ENCODE measurements around the gene GMPR2.

- TF ChIP-seq, protein P1, sequence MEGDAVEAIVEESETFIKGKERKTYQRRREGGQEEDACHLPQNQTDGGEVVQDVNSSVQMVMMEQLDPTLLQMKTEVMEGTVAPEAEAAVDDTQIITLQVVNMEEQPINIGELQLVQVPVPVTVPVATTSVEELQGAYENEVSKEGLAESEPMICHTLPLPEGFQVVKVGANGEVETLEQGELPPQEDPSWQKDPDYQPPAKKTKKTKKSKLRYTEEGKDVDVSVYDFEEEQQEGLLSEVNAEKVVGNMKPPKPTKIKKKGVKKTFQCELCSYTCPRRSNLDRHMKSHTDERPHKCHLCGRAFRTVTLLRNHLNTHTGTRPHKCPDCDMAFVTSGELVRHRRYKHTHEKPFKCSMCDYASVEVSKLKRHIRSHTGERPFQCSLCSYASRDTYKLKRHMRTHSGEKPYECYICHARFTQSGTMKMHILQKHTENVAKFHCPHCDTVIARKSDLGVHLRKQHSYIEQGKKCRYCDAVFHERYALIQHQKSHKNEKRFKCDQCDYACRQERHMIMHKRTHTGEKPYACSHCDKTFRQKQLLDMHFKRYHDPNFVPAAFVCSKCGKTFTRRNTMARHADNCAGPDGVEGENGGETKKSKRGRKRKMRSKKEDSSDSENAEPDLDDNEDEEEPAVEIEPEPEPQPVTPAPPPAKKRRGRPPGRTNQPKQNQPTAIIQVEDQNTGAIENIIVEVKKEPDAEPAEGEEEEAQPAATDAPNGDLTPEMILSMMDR (conservative IDR thresholded peaks at IDR 0.05; ENCODE audit: low read depth in 2 of 2): no peak
- TF ChIP-seq EZH2 (IDR thresholded peaks at IDR 0.05; ENCODE audit: low read depth, unreplicated experiment): no peak
- no peak for TF ChIP-seq POLR2AphosphoS5 (IDR thresholded peaks at IDR 0.05; ENCODE audit: low read depth)
- TF ChIP-seq, protein P2, sequence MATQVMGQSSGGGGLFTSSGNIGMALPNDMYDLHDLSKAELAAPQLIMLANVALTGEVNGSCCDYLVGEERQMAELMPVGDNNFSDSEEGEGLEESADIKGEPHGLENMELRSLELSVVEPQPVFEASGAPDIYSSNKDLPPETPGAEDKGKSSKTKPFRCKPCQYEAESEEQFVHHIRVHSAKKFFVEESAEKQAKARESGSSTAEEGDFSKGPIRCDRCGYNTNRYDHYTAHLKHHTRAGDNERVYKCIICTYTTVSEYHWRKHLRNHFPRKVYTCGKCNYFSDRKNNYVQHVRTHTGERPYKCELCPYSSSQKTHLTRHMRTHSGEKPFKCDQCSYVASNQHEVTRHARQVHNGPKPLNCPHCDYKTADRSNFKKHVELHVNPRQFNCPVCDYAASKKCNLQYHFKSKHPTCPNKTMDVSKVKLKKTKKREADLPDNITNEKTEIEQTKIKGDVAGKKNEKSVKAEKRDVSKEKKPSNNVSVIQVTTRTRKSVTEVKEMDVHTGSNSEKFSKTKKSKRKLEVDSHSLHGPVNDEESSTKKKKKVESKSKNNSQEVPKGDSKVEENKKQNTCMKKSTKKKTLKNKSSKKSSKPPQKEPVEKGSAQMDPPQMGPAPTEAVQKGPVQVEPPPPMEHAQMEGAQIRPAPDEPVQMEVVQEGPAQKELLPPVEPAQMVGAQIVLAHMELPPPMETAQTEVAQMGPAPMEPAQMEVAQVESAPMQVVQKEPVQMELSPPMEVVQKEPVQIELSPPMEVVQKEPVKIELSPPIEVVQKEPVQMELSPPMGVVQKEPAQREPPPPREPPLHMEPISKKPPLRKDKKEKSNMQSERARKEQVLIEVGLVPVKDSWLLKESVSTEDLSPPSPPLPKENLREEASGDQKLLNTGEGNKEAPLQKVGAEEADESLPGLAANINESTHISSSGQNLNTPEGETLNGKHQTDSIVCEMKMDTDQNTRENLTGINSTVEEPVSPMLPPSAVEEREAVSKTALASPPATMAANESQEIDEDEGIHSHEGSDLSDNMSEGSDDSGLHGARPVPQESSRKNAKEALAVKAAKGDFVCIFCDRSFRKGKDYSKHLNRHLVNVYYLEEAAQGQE (IDR thresholded peaks at IDR 0.05; ENCODE audit: unreplicated experiment): no peak
- TF ChIP-seq EZH2phosphoT487 (IDR thresholded peaks at IDR 0.05; ENCODE audit: unreplicated experiment): no peak
- TF ChIP-seq STAT1 (IDR thresholded peaks at IDR 0.05; ENCODE audit: unreplicated experiment): no peak
- no peak for TF ChIP-seq ZNF114 (CRISPR knock-in tag; IDR thresholded peaks at IDR 0.05)
- TF ChIP-seq NANOG (IDR thresholded peaks at IDR 0.05; ENCODE audit: borderline replicate concordance): no peak
- no peak for TF ChIP-seq CREB1 (CRISPR knock-in tag; IDR thresholded peaks at IDR 0.05; ENCODE audit: low read depth)
- TF ChIP-seq ETS1 (IDR thresholded peaks at IDR 0.05): no peak
- TF ChIP-seq, protein P3, sequence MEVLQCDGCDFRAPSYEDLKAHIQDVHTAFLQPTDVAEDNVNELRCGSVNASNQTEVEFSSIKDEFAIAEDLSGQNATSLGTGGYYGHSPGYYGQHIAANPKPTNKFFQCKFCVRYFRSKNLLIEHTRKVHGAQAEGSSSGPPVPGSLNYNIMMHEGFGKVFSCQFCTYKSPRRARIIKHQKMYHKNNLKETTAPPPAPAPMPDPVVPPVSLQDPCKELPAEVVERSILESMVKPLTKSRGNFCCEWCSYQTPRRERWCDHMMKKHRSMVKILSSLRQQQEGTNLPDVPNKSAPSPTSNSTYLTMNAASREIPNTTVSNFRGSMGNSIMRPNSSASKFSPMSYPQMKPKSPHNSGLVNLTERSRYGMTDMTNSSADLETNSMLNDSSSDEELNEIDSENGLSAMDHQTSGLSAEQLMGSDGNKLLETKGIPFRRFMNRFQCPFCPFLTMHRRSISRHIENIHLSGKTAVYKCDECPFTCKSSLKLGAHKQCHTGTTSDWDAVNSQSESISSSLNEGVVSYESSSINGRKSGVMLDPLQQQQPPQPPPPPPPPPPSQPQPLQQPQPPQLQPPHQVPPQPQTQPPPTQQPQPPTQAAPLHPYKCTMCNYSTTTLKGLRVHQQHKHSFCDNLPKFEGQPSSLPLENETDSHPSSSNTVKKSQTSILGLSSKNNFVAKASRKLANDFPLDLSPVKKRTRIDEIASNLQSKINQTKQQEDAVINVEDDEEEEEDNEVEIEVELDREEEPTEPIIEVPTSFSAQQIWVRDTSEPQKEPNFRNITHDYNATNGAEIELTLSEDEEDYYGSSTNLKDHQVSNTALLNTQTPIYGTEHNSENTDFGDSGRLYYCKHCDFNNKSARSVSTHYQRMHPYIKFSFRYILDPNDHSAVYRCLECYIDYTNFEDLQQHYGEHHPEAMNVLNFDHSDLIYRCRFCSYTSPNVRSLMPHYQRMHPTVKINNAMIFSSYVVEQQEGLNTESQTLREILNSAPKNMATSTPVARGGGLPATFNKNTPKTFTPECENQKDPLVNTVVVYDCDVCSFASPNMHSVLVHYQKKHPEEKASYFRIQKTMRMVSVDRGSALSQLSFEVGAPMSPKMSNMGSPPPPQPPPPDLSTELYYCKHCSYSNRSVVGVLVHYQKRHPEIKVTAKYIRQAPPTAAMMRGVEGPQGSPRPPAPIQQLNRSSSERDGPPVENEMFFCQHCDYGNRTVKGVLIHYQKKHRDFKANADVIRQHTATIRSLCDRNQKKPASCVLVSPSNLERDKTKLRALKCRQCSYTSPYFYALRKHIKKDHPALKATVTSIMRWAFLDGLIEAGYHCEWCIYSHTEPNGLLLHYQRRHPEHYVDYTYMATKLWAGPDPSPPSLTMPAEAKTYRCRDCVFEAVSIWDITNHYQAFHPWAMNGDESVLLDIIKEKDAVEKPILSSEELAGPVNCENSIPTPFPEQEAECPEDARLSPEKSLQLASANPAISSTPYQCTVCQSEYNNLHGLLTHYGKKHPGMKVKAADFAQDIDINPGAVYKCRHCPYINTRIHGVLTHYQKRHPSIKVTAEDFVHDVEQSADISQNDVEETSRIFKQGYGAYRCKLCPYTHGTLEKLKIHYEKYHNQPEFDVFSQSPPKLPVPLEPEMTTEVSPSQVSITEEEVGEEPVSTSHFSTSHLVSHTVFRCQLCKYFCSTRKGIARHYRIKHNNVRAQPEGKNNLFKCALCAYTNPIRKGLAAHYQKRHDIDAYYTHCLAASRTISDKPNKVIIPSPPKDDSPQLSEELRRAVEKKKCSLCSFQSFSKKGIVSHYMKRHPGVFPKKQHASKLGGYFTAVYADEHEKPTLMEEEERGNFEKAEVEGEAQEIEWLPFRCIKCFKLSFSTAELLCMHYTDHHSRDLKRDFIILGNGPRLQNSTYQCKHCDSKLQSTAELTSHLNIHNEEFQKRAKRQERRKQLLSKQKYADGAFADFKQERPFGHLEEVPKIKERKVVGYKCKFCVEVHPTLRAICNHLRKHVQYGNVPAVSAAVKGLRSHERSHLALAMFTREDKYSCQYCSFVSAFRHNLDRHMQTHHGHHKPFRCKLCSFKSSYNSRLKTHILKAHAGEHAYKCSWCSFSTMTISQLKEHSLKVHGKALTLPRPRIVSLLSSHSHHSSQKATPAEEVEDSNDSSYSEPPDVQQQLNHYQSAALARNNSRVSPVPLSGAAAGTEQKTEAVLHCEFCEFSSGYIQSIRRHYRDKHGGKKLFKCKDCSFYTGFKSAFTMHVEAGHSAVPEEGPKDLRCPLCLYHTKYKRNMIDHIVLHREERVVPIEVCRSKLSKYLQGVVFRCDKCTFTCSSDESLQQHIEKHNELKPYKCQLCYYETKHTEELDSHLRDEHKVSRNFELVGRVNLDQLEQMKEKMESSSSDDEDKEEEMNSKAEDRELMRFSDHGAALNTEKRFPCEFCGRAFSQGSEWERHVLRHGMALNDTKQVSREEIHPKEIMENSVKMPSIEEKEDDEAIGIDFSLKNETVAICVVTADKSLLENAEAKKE (CRISPR knock-in tag; IDR thresholded peaks at IDR 0.05): no peak
- TF ChIP-seq JUNB (IDR thresholded peaks at IDR 0.05; ENCODE audit: unreplicated experiment): no peak
These were observed 35.5 kb downstream of the GMPR2 start for GRCh38 chr14:24268225-24268624.
